ENCODE data around the gene BRD1. TPM values are rescaled to one million over a fixed set of nuclear protein-coding genes. Genes with fewer than 3 reads are reported as not detected.

BRD1 gene
- total RNA-seq, 4 donors from 2014 or later = 21.2 to 37.1 (median 28.6) TPM

GRCh38 chr22:49795521-49795920 is 32.2 kb downstream of the BRD1 start:
- no peak for TF ChIP-seq CTCF (IDR thresholded peaks at IDR 0.05; ENCODE audit: low read depth)

GRCh38 chr22:49793871-49794270 is 33.8 kb downstream of the BRD1 start:
- no peak for TF ChIP-seq CTCF (IDR thresholded peaks at IDR 0.05; ENCODE audit: low read depth)

- TF ChIP-seq CTCF (IDR thresholded peaks at IDR 0.05; ENCODE audit: low read depth) = no peak
These were observed 34.4 kb downstream of the BRD1 start for GRCh38 chr22:49793296-49793695.

- no peak for TF ChIP-seq CTCF (IDR thresholded peaks at IDR 0.05; ENCODE audit: low read depth)
These were observed 35.6 kb downstream of the BRD1 start for GRCh38 chr22:49792107-49792506.

- TF ChIP-seq CTCF (IDR thresholded peaks at IDR 0.05; ENCODE audit: low read depth) = no peak
These were observed 36.0 kb downstream of the BRD1 start for GRCh38 chr22:49791682-49792081.

GRCh38 chr22:49790912-49791311 is 36.8 kb downstream of the BRD1 start:
- no peak for TF ChIP-seq CTCF (IDR thresholded peaks at IDR 0.05; ENCODE audit: low read depth)

GRCh38 chr22:49789289-49790141 is 38.2 kb downstream of the BRD1 start:
- TF ChIP-seq CTCF (IDR thresholded peaks at IDR 0.05; ENCODE audit: low read depth) = no peak

All from subcutaneous adipose tissue (tissue), 4 donors.